NT2/D1 (cell line): Measurements from ENCODE around the gene ZNF587.
"Not testable (repeated sequence)": the region's sequence is repeated elsewhere in the genome, so short reads cannot be mapped to it uniquely, and the experiment has no call there.

ENCODE experiments used
- DNase-seq: peaks from one replicate; pipeline ENCODE4 v3.0.0-alpha.2; 2011; ENCODE audit warnings: low read depth, low spot score
- H3K27me3 ChIP-seq: 2 replicates; pipeline ENCODE4 v1.6.0; 2011; ENCODE audit warnings: mild to moderate bottlenecking; ENCODE audit not compliant: insufficient read length, insufficient read depth
- H3K36me3 ChIP-seq: 2 replicates; pipeline ENCODE4 v1.6.1; 2011; ENCODE audit warnings: mild to moderate bottlenecking, low read length, mixed read lengths; ENCODE audit not compliant: insufficient read depth, insufficient read length
- H3K4me1 ChIP-seq: 2 replicates; pipeline ENCODE4 v1.5.1; 2011; ENCODE audit not compliant: insufficient read depth, insufficient read length
- H3K4me3 ChIP-seq: 2 replicates; pipeline ENCODE4 v1.5.1; 2011; ENCODE audit warnings: low read depth; ENCODE audit not compliant: insufficient read length
- H3K9ac ChIP-seq: 2 replicates; pipeline ENCODE4 v1.6.0; 2011; ENCODE audit warnings: low read depth; ENCODE audit not compliant: insufficient read length
- H3K9me3 ChIP-seq: 2 replicates; pipeline ENCODE4 v1.5.1; 2011; ENCODE audit warnings: mild to moderate bottlenecking, low read length; ENCODE audit not compliant: insufficient read depth
- SUZ12 ChIP-seq: IDR thresholded peaks from 2 replicates; pipeline ENCODE4 v1.6.1; 2011; ENCODE audit not compliant: insufficient read length, insufficient read depth; ENCODE audit errors: extremely low read depth
- YY1 ChIP-seq: IDR thresholded peaks from 2 replicates; pipeline ENCODE4 v1.6.1; 2011; ENCODE audit not compliant: insufficient read length, insufficient read depth
- ZNF274 ChIP-seq: IDR thresholded peaks from 2 replicates; pipeline ENCODE4 v1.6.1; 2011; ENCODE audit warnings: mild to moderate bottlenecking, low read depth, low read length

ZNF587 gene

DNA sequence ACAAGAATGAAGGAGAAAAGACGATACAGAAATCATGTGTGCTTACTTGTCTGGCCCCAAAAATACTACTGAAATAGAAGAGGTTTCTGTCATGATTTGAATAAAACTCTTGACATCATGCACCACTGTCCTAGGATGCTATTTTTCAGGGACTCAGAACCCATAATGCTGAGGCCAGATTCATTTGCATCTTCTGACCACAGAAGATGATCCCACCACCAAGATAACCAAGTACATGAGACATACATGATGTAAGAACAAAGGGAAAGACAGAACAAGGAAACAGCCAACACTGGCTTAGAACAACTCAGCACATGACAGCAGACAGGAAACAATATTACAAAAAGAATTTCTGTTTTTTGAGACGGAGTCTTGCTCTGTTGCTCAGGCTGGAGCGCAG, 37.4 kb upstream of the ZNF587 start:
- TF ChIP-seq YY1 (no peak), ZNF274 (no peak), SUZ12 (no peak)
- H3K36me3 ChIP-seq = peaks cover 43% of the 10 kb centered on the region

DNA sequence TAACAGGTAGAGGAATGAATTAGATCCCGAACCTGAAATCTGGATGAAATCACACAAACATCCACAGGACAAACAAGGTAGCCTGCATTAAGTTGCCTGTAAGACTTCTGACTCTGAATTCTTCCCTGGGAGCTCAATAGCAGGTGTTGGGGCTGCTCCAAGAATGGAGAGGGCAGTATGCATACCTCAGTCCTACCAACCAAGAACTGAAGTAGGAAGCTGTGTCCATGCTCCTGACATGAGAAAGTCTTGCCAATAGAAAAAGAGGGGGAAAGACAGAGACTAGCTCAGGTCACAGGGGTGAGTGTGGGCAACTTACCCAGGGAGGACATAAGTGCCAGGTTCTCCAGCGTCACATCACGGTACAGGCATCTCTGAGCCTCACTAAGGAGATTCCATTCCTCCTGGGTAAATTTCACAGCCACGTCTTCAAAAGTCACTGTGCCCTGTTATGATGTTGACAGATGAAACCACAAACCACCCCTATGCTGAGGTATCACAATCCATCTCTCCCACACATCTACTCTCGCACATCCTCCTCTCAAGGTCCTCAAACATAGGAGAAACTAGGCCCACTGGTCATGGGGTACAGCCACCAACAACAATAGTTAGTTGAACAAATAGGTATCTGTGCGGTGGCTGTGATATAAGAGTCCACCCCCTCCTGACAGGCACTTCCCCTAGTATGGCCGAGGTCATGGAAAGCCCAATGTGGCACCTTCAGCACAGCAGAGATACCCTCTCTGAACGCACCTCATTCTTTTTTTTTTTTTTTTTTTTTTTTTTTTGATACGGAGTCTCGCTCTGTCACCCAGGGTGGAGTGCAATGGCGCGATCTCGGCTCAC, 36.5 kb upstream of the ZNF587 start:
- not testable (repeated sequence) for H3K4me1 ChIP-seq, H3K4me3 ChIP-seq, H3K9me3 ChIP-seq, DNase-seq, H3K27me3 ChIP-seq
- Histone ChIP-seq H3K9ac (peak overlapping the region; percentile 50), H3K36me3 (peaks cover 33% of the 10 kb centered on the region)

More for the DNA sequence above, 37.4 kb upstream of the ZNF587 start:
- Histone ChIP-seq H3K9ac (no peak overlapping the region), H3K27me3 (no peaks in the 10 kb centered on the region), H3K4me3 (no peak overlapping the region), H3K4me1 (peaks cover 2% of the 10 kb centered on the region), H3K9me3 (no peaks in the 10 kb centered on the region)
- no peak for DNase-seq

DNA sequence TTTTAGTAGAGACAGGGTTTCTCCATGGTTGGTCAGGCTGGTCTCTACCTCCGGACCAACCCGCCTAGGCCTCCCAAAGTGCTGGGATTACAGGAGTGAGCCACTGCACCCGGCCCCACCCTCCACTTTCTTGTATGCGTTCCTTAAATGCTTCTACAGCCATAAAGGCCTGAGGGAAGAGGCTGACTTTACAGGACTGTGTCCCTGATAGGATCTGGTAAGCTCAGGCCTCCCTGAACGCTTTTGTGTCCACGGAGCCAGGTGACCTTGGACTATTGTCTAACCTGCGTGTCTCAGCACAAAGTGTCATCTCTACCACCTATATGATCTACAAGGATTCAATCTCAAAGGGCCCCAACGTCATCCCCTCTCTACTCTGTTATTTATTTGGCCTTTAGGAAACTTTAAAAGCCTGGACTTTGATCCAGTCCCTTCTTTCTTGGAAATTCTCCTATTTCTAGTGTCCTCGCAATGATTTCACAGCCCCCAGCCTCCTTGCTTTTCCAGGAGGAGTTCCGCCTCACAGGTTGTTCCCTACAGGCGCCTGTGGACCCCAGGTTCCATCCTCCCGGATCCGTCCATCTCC, 35.6 kb upstream of the ZNF587 start:
- Histone ChIP-seq H3K27me3 (no peaks in the 10 kb centered on the region), H3K4me1 (peaks cover 2% of the 10 kb centered on the region), H3K9me3 (no peaks in the 10 kb centered on the region), H3K9ac (peak overlapping the region; percentile 98), H3K36me3 (peaks cover 27% of the 10 kb centered on the region), H3K4me3 (peak overlapping the region; percentile 92)
- TF ChIP-seq YY1 (no peak), SUZ12 (no peak), ZNF274 (no peak)
- DNase-seq = no peak

DNA sequence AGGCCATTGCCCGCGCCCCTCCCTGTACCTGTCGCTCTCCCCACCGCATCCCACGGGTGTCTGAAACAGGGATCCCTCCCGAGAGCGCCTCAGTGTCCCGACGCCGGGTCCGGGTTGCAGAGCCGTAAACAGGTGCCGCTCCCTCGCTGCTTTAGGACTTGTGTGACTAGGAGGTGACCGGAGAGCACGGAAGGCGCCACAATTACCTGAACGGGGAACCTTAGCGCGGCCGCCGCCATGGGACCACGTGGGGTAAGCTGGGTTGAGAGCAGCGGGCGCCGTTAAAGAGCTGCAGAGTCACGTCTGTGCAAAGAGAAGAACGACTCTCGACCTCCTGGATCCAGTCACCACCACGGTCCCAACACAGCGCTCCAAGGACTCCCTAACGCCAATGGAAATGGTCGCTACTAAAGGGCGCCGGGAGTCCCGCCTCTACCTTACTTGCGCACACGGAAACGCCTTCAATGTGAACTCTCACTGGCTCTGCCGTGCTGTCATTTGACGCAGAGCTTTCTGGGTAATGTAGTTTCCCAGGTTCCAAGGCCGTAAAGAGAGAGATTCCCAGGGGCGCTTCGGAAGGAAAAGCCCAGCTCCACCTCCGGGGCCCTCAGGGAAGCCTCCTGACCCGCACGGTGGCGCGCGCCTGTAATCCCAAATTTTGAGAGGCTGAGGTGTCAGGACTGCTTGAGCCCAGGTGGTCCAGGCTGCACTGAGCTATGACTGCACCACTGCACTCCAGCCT, 35.0 kb upstream of the ZNF587 start, which contains the start of gene ZNF552:
ZNF552 (minus strand) TSS at position 409 of the 742 bp plus-strand sequence; CDS start at position 239, 170 bp downstream.
- no peak for TF ChIP-seq ZNF274
- TF ChIP-seq SUZ12 = no peak
- no peak for TF ChIP-seq YY1
- Histone ChIP-seq H3K4me3 (peak within 1 kb of the TSS; percentile 92), H3K4me1 (peaks cover 2% of the 10 kb centered on the region)

DNA sequence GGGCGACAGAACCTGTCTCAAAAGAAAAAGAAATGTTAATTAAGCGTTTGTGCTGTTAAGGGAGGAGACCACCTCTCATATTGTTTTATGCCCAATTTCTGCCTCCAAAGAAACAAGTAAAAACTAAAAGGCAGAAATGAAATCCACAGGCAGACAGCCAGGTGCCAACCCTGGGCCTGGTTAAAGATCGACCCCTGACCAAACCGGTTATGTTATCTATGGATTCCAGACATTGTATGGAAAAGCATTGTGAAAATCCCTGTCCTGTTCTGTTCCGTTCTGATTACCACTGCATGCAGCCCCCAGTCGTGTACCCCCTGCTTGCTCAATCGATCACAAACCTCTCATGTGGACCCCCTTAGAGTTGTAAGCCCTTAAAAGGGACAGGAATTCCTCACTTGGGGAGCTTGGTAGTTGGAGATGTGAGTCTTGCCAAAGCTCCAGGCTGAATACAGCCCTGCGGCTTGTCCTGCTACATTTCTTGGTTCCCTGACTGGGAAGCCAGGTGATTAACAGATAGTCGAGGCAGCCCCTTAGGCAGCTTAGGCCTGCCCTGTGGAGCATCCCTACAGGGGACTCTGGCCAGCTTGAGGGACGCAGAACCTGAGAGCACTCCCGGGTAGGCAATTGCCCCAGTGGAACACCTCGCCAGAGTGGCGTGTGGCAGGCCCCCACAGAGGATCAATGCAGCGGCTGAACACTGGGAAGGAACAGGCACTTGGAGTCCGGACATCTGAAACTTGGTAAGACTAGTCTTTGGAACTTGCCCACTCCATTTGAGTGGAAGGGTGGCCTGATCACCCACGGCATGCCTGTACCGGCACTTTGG, 34.2 kb upstream of the ZNF587 start:
- Histone ChIP-seq H3K4me1 (peaks cover 2% of the 10 kb centered on the region), H3K4me3 (no peak overlapping the region), H3K9ac (peak overlapping the region; percentile 23), H3K9me3 (no peaks in the 10 kb centered on the region), H3K27me3 (no peaks in the 10 kb centered on the region), H3K36me3 (peaks cover 16% of the 10 kb centered on the region)
- TF ChIP-seq ZNF274 (no peak), SUZ12 (no peak), YY1 (no peak)
- no peak for DNase-seq

More for the DNA sequence above, 35.0 kb upstream of the ZNF587 start, which contains the start of gene ZNF552:
- peaks cover 21% of the 10 kb centered on the region for H3K36me3 ChIP-seq
- peak; percentile 86 for DNase-seq
- H3K9me3 ChIP-seq = no peaks in the 10 kb centered on the region
- H3K27me3 ChIP-seq = no peaks in the 10 kb centered on the region
- peak within 1 kb of the TSS; percentile 98 for H3K9ac ChIP-seq

DNA sequence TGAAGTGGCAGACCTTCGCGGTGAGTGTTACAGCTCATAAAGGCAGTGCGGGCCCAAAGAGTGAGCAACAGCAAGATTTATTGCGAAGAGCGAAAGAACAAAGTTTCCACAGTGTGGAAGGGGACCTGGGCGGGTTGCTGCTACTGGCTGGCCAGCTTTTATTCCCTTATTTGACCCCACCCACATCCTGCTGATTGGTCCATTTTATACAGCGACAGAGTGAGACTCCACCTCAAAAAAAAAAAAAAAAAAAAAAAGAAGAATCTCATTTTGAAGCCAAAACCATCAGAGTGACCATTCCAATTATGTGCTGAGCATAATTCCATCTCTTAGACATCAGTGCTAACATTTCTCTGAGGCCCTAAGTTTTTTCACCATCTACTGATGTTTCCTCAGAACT, 33.0 kb upstream of the ZNF587 start:
- H3K4me1 ChIP-seq = peaks cover 4% of the 10 kb centered on the region
- no peaks in the 10 kb centered on the region for H3K9me3 ChIP-seq
- TF ChIP-seq SUZ12 (no peak), YY1 (no peak), ZNF274 (no peak)
- H3K27me3 ChIP-seq = no peaks in the 10 kb centered on the region
- H3K36me3 ChIP-seq = peaks cover 22% of the 10 kb centered on the region
- H3K4me3 ChIP-seq = no peak overlapping the region
- no peak for DNase-seq
- H3K9ac ChIP-seq = no peak overlapping the region
